K562 (cell line): ENCODE measurements around the gene NT5DC1. TPM values are rescaled to one million over a fixed set of nuclear protein-coding genes. Genes with fewer than 3 reads are reported as not detected.

ENCODE experiments used
- ATAC-seq: fragments of 200-7000 bp; cut with Tn5 transposase; 3 replicates; pipeline ENCODE4 v1.9.1; 2020; ENCODE audit warnings: moderate library complexity
- BruUV-seq: library from RNA; stranded (reverse); fragments of 400-500 nt; replicated peaks from 2 replicates; lab custom pipeline; 2021; lab: Mats Ljungman, UMichigan
- CTCF ChIA-PET: fragments of 300-600 bp; formaldehyde crosslinking; extraction: SDS; loops from one replicate; lab custom pipeline; 2021; ENCODE audit warnings: low intra/inter-chr PET ratio; lab: Yijun Ruan, JAX
- POLR2A ChIA-PET: fragments of 300-600, 350-650 bp; sonication (Branson Sonifier 250); formaldehyde crosslinking; extraction: SDS; loops from one replicate; lab custom pipeline; 2021; ENCODE audit warnings: antibody characterized with exemption, inconsistent platforms; lab: Yijun Ruan, JAX
- DNase-seq, 4 experiments: peaks; one replicate each; pipeline versions ENCODE4 v3.0.0 to v3.0.0-alpha.2; 2011 to 2018; ENCODE audit warnings: low spot score in 3 of 4, mixed read lengths in 3 of 4; ENCODE audit errors: extremely low read depth in 1 of 4
- FAIRE-seq: peaks from 2 replicates; lab custom pipeline; 2011; peaks lifted over from hg19 to GRCh38; lab: Jason Lieb, UNC
- H2AFZ ChIP-seq: 2 replicates; pipeline ENCODE4 v1.6.0; 2011; ENCODE audit warnings: low read depth, low read length, control low read depth, inconsistent platforms
- H3K27ac ChIP-seq: fragments of 200-600 bp; 3 replicates; pipeline ENCODE4 v1.8.0; 2011; ENCODE audit warnings: low read depth, mild to moderate bottlenecking, control low read depth, inconsistent platforms, low read length, moderate library complexity, mixed read lengths; ENCODE audit errors: extremely low read depth
- H3K27me3 ChIP-seq, 2 experiments: fragments of 300-600 bp in 1 of 2; 2 replicates in 1 of 2; 3 replicates in 1 of 2; pipeline versions ENCODE4 v1.6.0 to v1.8.0; 2011; ENCODE audit warnings: inconsistent platforms in 2 of 2, low read length in 2 of 2, mild to moderate bottlenecking in 1 of 2, mixed read lengths in 1 of 2, moderate library complexity in 1 of 2; ENCODE audit not compliant: control insufficient read depth in 2 of 2, insufficient read depth in 2 of 2
- H3K36me3 ChIP-seq: fragments of 300-600 bp; 3 replicates; pipeline ENCODE4 v1.8.0; 2011; ENCODE audit warnings: mild to moderate bottlenecking, low read length, inconsistent platforms; ENCODE audit not compliant: control insufficient read depth, insufficient read depth
- H3K4me1 ChIP-seq, 2 experiments: fragments of 200-600 bp in 1 of 2; replicated peaks in 1 of 2; 2 replicates in 1 of 2; 3 replicates in 1 of 2; pipeline versions ENCODE4 v1.5.1 to v1.8.0; 2011; ENCODE audit warnings: inconsistent platforms in 2 of 2, low read length in 2 of 2, mild to moderate bottlenecking in 1 of 2, mixed read lengths in 1 of 2, moderate library complexity in 1 of 2; ENCODE audit not compliant: control insufficient read depth in 2 of 2, insufficient read depth in 2 of 2
- H3K4me2 ChIP-seq: 2 replicates; pipeline ENCODE4 v1.6.1; 2011; ENCODE audit warnings: low read length, control low read depth, inconsistent platforms, mixed read lengths; ENCODE audit not compliant: insufficient read depth
- H3K4me3 ChIP-seq: fragments of 200-600 bp; sonication (generic), shearing (Covaris generic); 2 replicates; pipeline ENCODE4 v1.5.1; 2016; ENCODE audit warnings: control low read depth, inconsistent platforms
- H3K79me2 ChIP-seq: fragments of 200-600 bp; 3 replicates; pipeline ENCODE4 v1.8.0; 2011; ENCODE audit warnings: low read length, inconsistent platforms; ENCODE audit not compliant: control insufficient read depth, insufficient read depth
- H3K9ac ChIP-seq, 2 experiments: 2 replicates each; pipeline versions ENCODE4 v1.6.0 to v1.6.1; 2011; ENCODE audit warnings: low read depth in 2 of 2, low read length in 2 of 2, control low read depth in 1 of 2, inconsistent platforms in 1 of 2, mild to moderate bottlenecking in 1 of 2, mixed read lengths in 1 of 2; ENCODE audit not compliant: insufficient read depth in 1 of 2
- H3K9me1 ChIP-seq: one replicate; pipeline ENCODE4 v1.6.0; 2011; ENCODE audit warnings: inconsistent platforms, mild to moderate bottlenecking, low read length, moderate library complexity; ENCODE audit not compliant: control insufficient read depth, insufficient read depth
- H3K9me3 ChIP-seq: replicated peaks from 2 replicates; pipeline ENCODE4 v1.5.1; 2011; ENCODE audit warnings: low read depth, low read length, inconsistent platforms; ENCODE audit not compliant: control insufficient read depth, insufficient read depth
- H4K20me1 ChIP-seq: replicated peaks from 2 replicates; pipeline ENCODE4 v1.6.1; 2011; ENCODE audit warnings: low read length, inconsistent platforms, mixed read lengths; ENCODE audit not compliant: control insufficient read depth, insufficient read depth
- CREM ChIP-seq: IDR thresholded peaks from 2 replicates; pipeline ENCODE4 v1.6.1; 2014; ENCODE audit warnings: antibody characterized with exemption, low read depth
- EP400 ChIP-seq: fragments of 450-650 bp; IDR thresholded peaks from 2 replicates; pipeline ENCODE4 v1.6.1; 2017; ENCODE audit warnings: antibody characterized with exemption, mild to moderate bottlenecking, moderate library complexity
- GABPB1 ChIP-seq: sonication (generic); formaldehyde crosslinking; IDR thresholded peaks from 2 replicates; pipeline ENCODE4 v1.8.0; 2022; ENCODE audit warnings: mild to moderate bottlenecking, missing genetic modification reagents
- GATAD2B ChIP-seq: fragments of 450-650 bp; IDR thresholded peaks from 2 replicates; pipeline ENCODE4 v1.6.1; 2017; ENCODE audit warnings: mild to moderate bottlenecking, borderline replicate concordance
- HDAC2 ChIP-seq: fragments of 450-650 bp; IDR thresholded peaks from 2 replicates; pipeline ENCODE4 v1.6.1; 2016; ENCODE audit warnings: mild to moderate bottlenecking
- HIVEP1 ChIP-seq: fragments of 250-450 bp; sonication (Bioruptor Pico); IDR thresholded peaks from 2 replicates; pipeline ENCODE4 v1.4.0; 2020; ENCODE audit warnings: mild to moderate bottlenecking
- HNRNPL ChIP-seq: fragments of 200-400 bp; formaldehyde crosslinking; IDR thresholded peaks from 2 replicates; pipeline ENCODE4 v1.6.1; 2017; ENCODE audit warnings: low read depth, mild to moderate bottlenecking, low read length
- HNRNPUL1 ChIP-seq: fragments of 200-400 bp; formaldehyde crosslinking; IDR thresholded peaks from 2 replicates; pipeline ENCODE4 v1.6.1; 2017; ENCODE audit warnings: low read length
- MECOM ChIP-seq: fragments of 250-450 bp; sonication (Bioruptor Pico); IDR thresholded peaks from 2 replicates; pipeline ENCODE4 v1.8.0; 2022; ENCODE audit warnings: inconsistent platforms
- RB1 ChIP-seq: fragments of 450-650 bp; IDR thresholded peaks from 2 replicates; pipeline ENCODE4 v1.6.1; 2017; ENCODE audit warnings: low read depth, mild to moderate bottlenecking
- SIN3A ChIP-seq, 2 experiments: fragments of 150-350 bp in 1 of 2; IDR thresholded peaks; 2 replicates each; pipeline ENCODE4 v1.6.1; 2011 to 2016; ENCODE audit warnings: borderline replicate concordance in 2 of 2, low read depth in 2 of 2, low read length in 2 of 2, mild to moderate bottlenecking in 2 of 2, moderate library complexity in 2 of 2; ENCODE audit not compliant: control insufficient read depth in 1 of 2
- TEAD1 ChIP-seq, 2 experiments: fragments of 450-650 bp in 1 of 2; sonication (generic) in 1 of 2; formaldehyde crosslinking; IDR thresholded peaks; 2 replicates each; pipeline versions ENCODE4 v1.4.0 to v1.8.0; 2020 to 2022; ENCODE audit warnings: mild to moderate bottlenecking in 2 of 2, missing genetic modification reagents in 1 of 2
- XRCC5 ChIP-seq: fragments of 200-400 bp; formaldehyde crosslinking; IDR thresholded peaks from 2 replicates; pipeline ENCODE4 v1.6.1; 2017; ENCODE audit warnings: low read depth, mild to moderate bottlenecking, low read length
- ZBTB8A ChIP-seq: fragments of 450-650 bp; IDR thresholded peaks from 2 replicates; pipeline ENCODE4 v1.6.1; 2018; ENCODE audit warnings: mild to moderate bottlenecking, moderate library complexity; ENCODE audit not compliant: partially characterized antibody
- ZNF197 ChIP-seq: fragments of 200-800 bp; sonication (Bioruptor generic); IDR thresholded peaks from 2 replicates; pipeline ENCODE4 v1.6.1; 2016; ENCODE audit warnings: low read depth, missing genetic modification characterization, missing compliant biosample characterization
- ZZZ3 ChIP-seq: fragments of 450-650 bp; IDR thresholded peaks from 2 replicates; pipeline ENCODE4 v1.6.1; 2016; ENCODE audit warnings: antibody characterized with exemption, mild to moderate bottlenecking, moderate library complexity
- in situ Hi-C: fragments of 300-500 bp; cut with MboI; formaldehyde crosslinking; loops from 4 replicates; pipeline ENCODE4 v1.15.0; 2018; ENCODE audit warnings: inconsistent platforms, mixed read lengths
- intact Hi-C: fragments of 100-400 bp; cut with micrococcal nuclease; formaldehyde crosslinking; loops from 2 replicates; pipeline ENCODE4 v1.14.2; 2022
- polyA plus RNA-seq, 8 experiments: library from polyadenylated mRNA; depleted of rRNA in 4 of 8; stranded (reverse) in 5 of 8; unstranded in 3 of 8; fragments of >200 nt; fragmentation: Nextera tagmentation in 2 of 8; fragmentation: Illumina TruSeq in 1 of 8; extraction: Ambion mirVana in 2 of 8; extraction: Trizol in 1 of 8; gene quantifications; 2 replicates each; pipeline versions ENCODE4 v1.2.1 to v1.2.3, GENCODE V29; 2011 to 2014; ENCODE audit warnings: inconsistent platforms in 1 of 8, missing spikeins in 1 of 8
- total RNA-seq, 7 experiments: library from RNA; depleted of rRNA in 6 of 7; stranded (reverse); fragments of >200 nt in 6 of 7; fragmentation: Illumina TruSeq in 2 of 7; extraction: Trizol in 2 of 7; gene quantifications; 2 replicates each; pipeline versions ENCODE4 v1.2.1 to v1.2.3, GENCODE V29; 2011 to 2021; ENCODE audit warnings: low replicate concordance in 1 of 7
- TF ChIP-seq, protein P1 (sequence below): fragments of 250-450 bp; sonication (Bioruptor Pico); IDR thresholded peaks from 2 replicates; pipeline ENCODE4 v1.5.0; 2021
- TF ChIP-seq, protein P2 (sequence below): fragments of 450-650 bp; conservative IDR thresholded peaks from 2 replicates; pipeline ENCODE4 v1.6.1; 2016; ENCODE audit warnings: missing genetic modification characterization, low read depth, mild to moderate bottlenecking, missing compliant biosample characterization, moderate library complexity

Gene NT5DC1
- total and polyA plus RNA-seq, 9 of the 15 experiments (the other 6 are each of a cell fraction or from before 2014, with no cell fraction given) = 4.9 to 28.5 (median 16.3) TPM

DNA sequence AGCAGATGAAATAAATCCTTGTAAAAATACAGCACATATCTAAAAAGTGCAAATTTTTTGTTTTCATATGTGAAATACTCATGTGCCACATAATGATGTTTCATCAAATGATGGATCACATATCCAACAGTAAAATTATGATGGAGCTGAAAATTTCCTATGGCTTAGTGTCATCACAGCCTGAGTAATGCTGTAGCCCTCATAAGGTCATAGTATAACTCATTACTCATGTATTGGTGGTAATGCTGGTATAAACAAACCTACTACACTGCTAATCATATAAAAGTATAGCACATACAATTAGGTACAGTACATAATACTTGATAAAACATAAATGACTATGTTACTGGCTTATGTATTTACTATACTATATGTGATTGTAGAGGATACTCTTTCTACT is 166.2 kb downstream of the NT5DC1 start:
- Histone ChIP-seq H3K4me3 (no peak overlapping the region), H3K9me3 (no peaks in the 10 kb centered on the region), H3K27me3 (no peaks in the 10 kb centered on the region), H2AFZ (no peak overlapping the region), H3K9ac (no peak overlapping the region), H3K36me3 (no peaks in the 10 kb centered on the region; the same call in 2 of the 3 replicates), H3K9me1 (no peaks in the 10 kb centered on the region), H3K4me2 (no peak overlapping the region), H4K20me1 (no peaks in the 10 kb centered on the region), H3K27ac (no peak overlapping the region), H3K4me1 (no peaks in the 10 kb centered on the region; a peak in 1 of 5 replicates), H3K79me2 (no peaks in the 10 kb centered on the region)
- intact Hi-C loops = loop anchor here (5.0 kb wide), 3 partner anchors 380 to 700 kb away; no protein-coding TSS in a partner anchor
- in situ Hi-C loops = loop anchor here (10.0 kb wide), 1 partner anchor 268 kb away; no protein-coding TSS in a partner anchor
- no peak for ATAC-seq
- TF ChIP-seq ZNF197 (CRISPR knock-in tag) = no peak
- TF ChIP-seq, protein P1, sequence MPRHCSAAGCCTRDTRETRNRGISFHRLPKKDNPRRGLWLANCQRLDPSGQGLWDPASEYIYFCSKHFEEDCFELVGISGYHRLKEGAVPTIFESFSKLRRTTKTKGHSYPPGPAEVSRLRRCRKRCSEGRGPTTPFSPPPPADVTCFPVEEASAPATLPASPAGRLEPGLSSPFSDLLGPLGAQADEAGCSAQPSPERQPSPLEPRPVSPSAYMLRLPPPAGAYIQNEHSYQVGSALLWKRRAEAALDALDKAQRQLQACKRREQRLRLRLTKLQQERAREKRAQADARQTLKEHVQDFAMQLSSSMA (CRISPR knock-in tag) = no peak
- TF ChIP-seq RB1 = no peak
- TF ChIP-seq ZBTB8A = no peak
- no peak for TF ChIP-seq HNRNPUL1
- no peak for TF ChIP-seq HNRNPL
- no peak for TF ChIP-seq TEAD1 (CRISPR knock-in tag; IDR thresholded peaks at IDR 0.05)
- no peak for TF ChIP-seq HIVEP1 (CRISPR knock-in tag)
- no peak for TF ChIP-seq GABPB1 (CRISPR knock-in tag)
- TF ChIP-seq ZZZ3 = no peak
- TF ChIP-seq MECOM (CRISPR knock-in tag) = no peak
- no peak for TF ChIP-seq CREM
- TF ChIP-seq, protein P2, sequence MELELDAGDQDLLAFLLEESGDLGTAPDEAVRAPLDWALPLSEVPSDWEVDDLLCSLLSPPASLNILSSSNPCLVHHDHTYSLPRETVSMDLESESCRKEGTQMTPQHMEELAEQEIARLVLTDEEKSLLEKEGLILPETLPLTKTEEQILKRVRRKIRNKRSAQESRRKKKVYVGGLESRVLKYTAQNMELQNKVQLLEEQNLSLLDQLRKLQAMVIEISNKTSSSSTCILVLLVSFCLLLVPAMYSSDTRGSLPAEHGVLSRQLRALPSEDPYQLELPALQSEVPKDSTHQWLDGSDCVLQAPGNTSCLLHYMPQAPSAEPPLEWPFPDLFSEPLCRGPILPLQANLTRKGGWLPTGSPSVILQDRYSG (tag) = no peak
- TF ChIP-seq EP400 = no peak
- TF ChIP-seq SIN3A (IDR thresholded peaks at IDR 0.05; ENCODE audit: borderline replicate concordance in 2 of 2, control insufficient read depth in 1 of 2, low read depth in 2 of 2, low read length in 2 of 2) = no peak
- no peak for TF ChIP-seq HDAC2
- TF ChIP-seq GATAD2B = no peak
- no peak for TF ChIP-seq XRCC5
- POLR2A ChIA-PET = interaction anchor here (0.9 to 3.7 kb wide), 2 partner anchors 12 to 13 kb away, joined by 3 to 22 read pairs; partner anchors contain the start of genes TSPYL1 and TSPYL4
- CTCF ChIA-PET = no interaction called here
- DNase-seq = no peak
- FAIRE-seq = no peak
- no TSS peak for BruUV-seq
